Keratinocyte (primary cell): ENCODE results near the gene CKAP2L. TPM values are rescaled to one million over a fixed set of nuclear protein-coding genes. Genes with fewer than 3 reads are reported as not detected.

Experiments used
- DNase-seq: peaks from one replicate; pipeline ENCODE4 v3.0.0-alpha.2; 2011; ENCODE audit warnings: low read depth, missing footprints, low spot score
- FAIRE-seq: peaks from 2 replicates; lab custom pipeline; 2011; peaks lifted over from hg19 to GRCh38; lab: Jason Lieb, UNC
- H2AFZ ChIP-seq: 2 replicates; pipeline ENCODE4 v1.6.0; 2012; ENCODE audit warnings: low read length, control low read depth, inconsistent platforms; ENCODE audit not compliant: control insufficient read depth
- H3K27ac ChIP-seq: 2 replicates; pipeline ENCODE4 v1.5.1; 2011; ENCODE audit warnings: low read length; ENCODE audit not compliant: control insufficient read depth, insufficient read depth
- H3K27me3 ChIP-seq: 3 replicates; pipeline ENCODE4 v1.6.0; 2011; ENCODE audit warnings: low read length; ENCODE audit not compliant: control insufficient read depth, insufficient read depth; ENCODE audit errors: extremely low read depth
- H3K36me3 ChIP-seq, 2 experiments: 2 replicates in 1 of 2; 3 replicates in 1 of 2; pipeline ENCODE4 v1.5.1; 2011; ENCODE audit warnings: low read length in 2 of 2, mild to moderate bottlenecking in 1 of 2; ENCODE audit not compliant: control insufficient read depth in 2 of 2, insufficient read depth in 2 of 2; ENCODE audit errors: extremely low read depth in 1 of 2
- H3K4me1 ChIP-seq: 3 replicates; pipeline ENCODE4 v1.5.1; 2011; ENCODE audit warnings: low read length; ENCODE audit not compliant: control insufficient read depth, insufficient read depth; ENCODE audit errors: extremely low read depth
- H3K4me2 ChIP-seq: 3 replicates; pipeline ENCODE4 v1.6.0; 2011; ENCODE audit warnings: low read depth, low read length; ENCODE audit not compliant: control insufficient read depth, insufficient read depth; ENCODE audit errors: extremely low read depth
- H3K4me3 ChIP-seq, 3 experiments: fragments of 200-600 bp in 1 of 3; sonication (generic) in 1 of 3; 2 replicates in 2 of 3; 3 replicates in 1 of 3; pipeline ENCODE4 v1.5.1; 2011 to 2016; ENCODE audit warnings: low read length in 3 of 3, mild to moderate bottlenecking in 3 of 3, control low read depth in 2 of 3, inconsistent platforms in 1 of 3, low read depth in 1 of 3, mixed read lengths in 1 of 3, mixed run types in 1 of 3, moderate library complexity in 1 of 3; ENCODE audit not compliant: control insufficient read depth in 2 of 3, insufficient read depth in 2 of 3; ENCODE audit errors: extremely low read depth in 1 of 3
- H3K79me2 ChIP-seq: 2 replicates; pipeline ENCODE4 v1.6.0; 2012; ENCODE audit warnings: low read length; ENCODE audit not compliant: control insufficient read depth, insufficient read depth
- H3K9ac ChIP-seq: 3 replicates; pipeline ENCODE4 v1.6.0; 2011; ENCODE audit warnings: low read length; ENCODE audit not compliant: control insufficient read depth, insufficient read depth; ENCODE audit errors: extremely low read depth
- H3K9me1 ChIP-seq: 3 replicates; pipeline ENCODE4 v1.6.0; 2011; ENCODE audit warnings: low read length; ENCODE audit not compliant: control insufficient read depth, insufficient read depth; ENCODE audit errors: extremely low read depth
- H3K9me3 ChIP-seq: 2 replicates; pipeline ENCODE4 v1.5.1; 2012; ENCODE audit warnings: low read depth, low read length; ENCODE audit not compliant: control insufficient read depth
- H4K20me1 ChIP-seq: 3 replicates; pipeline ENCODE4 v1.6.0; 2011; ENCODE audit warnings: low read length; ENCODE audit not compliant: control insufficient read depth, insufficient read depth; ENCODE audit errors: extremely low read depth
- CTCF ChIP-seq, 3 experiments: IDR thresholded peaks in 1 of 3; conservative IDR thresholded peaks in 1 of 3; optimal IDR thresholded peaks in 1 of 3; 2 replicates in 2 of 3; 3 replicates in 1 of 3; pipeline versions ENCODE3 to v1.5.1; 2011; ENCODE audit warnings: low read length in 3 of 3, mild to moderate bottlenecking in 3 of 3, moderate library complexity in 2 of 3, control low read depth in 1 of 3, inconsistent platforms in 1 of 3; ENCODE audit not compliant: insufficient read depth in 2 of 3; ENCODE audit errors: extremely low read depth in 1 of 3
- EZH2 ChIP-seq: IDR thresholded peaks from one replicate; pipeline ENCODE4 v1.6.1; 2012; ENCODE audit warnings: inconsistent platforms, mild to moderate bottlenecking, low read length, moderate library complexity
- dilution Hi-C: fragments of 300-500 bp; cut with MboI; formaldehyde crosslinking; loops from one replicate; pipeline ENCODE4 v1.7.0; 2020; ENCODE audit warnings: low sequenced_read_pairs; ENCODE audit not compliant: extremely low pct_ligation_motif_present
- polyA plus RNA-seq, 5 experiments: library from polyadenylated mRNA; depleted of rRNA in 3 of 5; stranded (reverse) in 3 of 5; stranded (forward) in 1 of 5; unstranded in 1 of 5; fragments of >200 nt; gene quantifications; 1 replicate in 1 of 5; 2 replicates in 3 of 5; 3 replicates in 1 of 5; pipeline versions ENCODE4 v1.2.1 to v1.2.3, GENCODE V29; 2011 to 2012; ENCODE audit warnings: missing spikeins in 2 of 5, low read depth in 1 of 5, low replicate concordance in 1 of 5

The CKAP2L gene
- polyA plus RNA-seq, 1 donor (not counting 4 experiments of a cell fraction or from before 2014, with no cell fraction given): 10.9 TPM

GRCh38 chr2:112712903-112713584 is 51.4 kb downstream of the CKAP2L start:
- Histone ChIP-seq H3K9ac (no peak overlapping the region), H3K9me3 (no peaks in the 10 kb centered on the region), H3K9me1 (no peaks in the 10 kb centered on the region), H3K36me3 (no peaks in the 10 kb centered on the region), H3K27ac (no peak overlapping the region), H2AFZ (no peak overlapping the region), H3K27me3 (no peaks in the 10 kb centered on the region), H3K4me2 (no peak overlapping the region), H3K79me2 (no peaks in the 10 kb centered on the region), H3K4me3 (no peak overlapping the region), H3K4me1 (peaks cover 21% of the 10 kb centered on the region), H4K20me1 (no peaks in the 10 kb centered on the region)
- DNase-seq (no peak), FAIRE-seq (no peak)
- TF ChIP-seq CTCF (optimal IDR thresholded peaks at IDR 0.05 in 1 of 3, IDR thresholded peaks at IDR 0.05 in 1 of 3, conservative IDR thresholded peaks at IDR 0.05 in 1 of 3; ENCODE audit: extremely low read depth in 1 of 3, insufficient read depth in 2 of 3, low read length in 3 of 3): no peak
- no peak for TF ChIP-seq EZH2
- dilution Hi-C loops: no loop called here

GRCh38 chr2:112712465-112712864 is 51.9 kb downstream of the CKAP2L start:
- no peaks in the 10 kb centered on the region for H3K27me3 ChIP-seq
- H3K9ac ChIP-seq: no peak overlapping the region
- FAIRE-seq: no peak
- no peak overlapping the region for H3K4me2 ChIP-seq
- no peaks in the 10 kb centered on the region for H3K9me3 ChIP-seq
- dilution Hi-C loops: no loop called here
- no peaks in the 10 kb centered on the region for H3K36me3 ChIP-seq
- DNase-seq: no peak
- no peaks in the 10 kb centered on the region for H4K20me1 ChIP-seq
- no peak overlapping the region for H3K27ac ChIP-seq
- H3K4me1 ChIP-seq: peaks cover 21% of the 10 kb centered on the region
- H3K9me1 ChIP-seq: no peaks in the 10 kb centered on the region
- H3K4me3 ChIP-seq: no peak overlapping the region
- no peak overlapping the region for H2AFZ ChIP-seq
- TF ChIP-seq CTCF (optimal IDR thresholded peaks at IDR 0.05 in 1 of 3, IDR thresholded peaks at IDR 0.05 in 1 of 3, conservative IDR thresholded peaks at IDR 0.05 in 1 of 3; ENCODE audit: extremely low read depth in 1 of 3, insufficient read depth in 2 of 3, low read length in 3 of 3) (no peak), EZH2 (no peak)
- H3K79me2 ChIP-seq: no peaks in the 10 kb centered on the region
